ENCODE data around the gene EYA2. TPM values are rescaled to one million over a fixed set of nuclear protein-coding genes. Genes with fewer than 3 reads are reported as not detected.

EYA2 gene
- total RNA-seq, 1 donor from 2014 or later: 9.0 TPM

DNA sequence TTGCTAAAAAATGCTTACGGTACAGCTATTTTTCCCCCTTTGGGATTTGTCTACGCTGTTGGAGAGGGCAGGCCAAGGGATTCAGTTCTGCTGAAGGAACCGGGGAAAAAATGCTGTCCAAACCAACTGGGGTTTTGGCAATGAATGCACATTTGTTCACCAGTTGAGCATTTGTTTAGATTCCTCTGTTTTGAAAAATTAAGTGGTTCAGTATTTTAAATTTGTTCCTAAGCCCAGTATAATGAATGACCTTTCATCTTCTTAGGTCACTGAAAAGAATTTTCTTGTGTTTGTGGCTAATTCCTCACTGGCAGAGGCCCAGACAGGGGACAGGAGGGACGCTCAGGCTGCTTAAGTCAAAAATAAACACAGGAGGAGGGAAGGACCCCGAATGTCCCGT lies 10.8 kb upstream of the EYA2 start:
- TF ChIP-seq, protein P1, sequence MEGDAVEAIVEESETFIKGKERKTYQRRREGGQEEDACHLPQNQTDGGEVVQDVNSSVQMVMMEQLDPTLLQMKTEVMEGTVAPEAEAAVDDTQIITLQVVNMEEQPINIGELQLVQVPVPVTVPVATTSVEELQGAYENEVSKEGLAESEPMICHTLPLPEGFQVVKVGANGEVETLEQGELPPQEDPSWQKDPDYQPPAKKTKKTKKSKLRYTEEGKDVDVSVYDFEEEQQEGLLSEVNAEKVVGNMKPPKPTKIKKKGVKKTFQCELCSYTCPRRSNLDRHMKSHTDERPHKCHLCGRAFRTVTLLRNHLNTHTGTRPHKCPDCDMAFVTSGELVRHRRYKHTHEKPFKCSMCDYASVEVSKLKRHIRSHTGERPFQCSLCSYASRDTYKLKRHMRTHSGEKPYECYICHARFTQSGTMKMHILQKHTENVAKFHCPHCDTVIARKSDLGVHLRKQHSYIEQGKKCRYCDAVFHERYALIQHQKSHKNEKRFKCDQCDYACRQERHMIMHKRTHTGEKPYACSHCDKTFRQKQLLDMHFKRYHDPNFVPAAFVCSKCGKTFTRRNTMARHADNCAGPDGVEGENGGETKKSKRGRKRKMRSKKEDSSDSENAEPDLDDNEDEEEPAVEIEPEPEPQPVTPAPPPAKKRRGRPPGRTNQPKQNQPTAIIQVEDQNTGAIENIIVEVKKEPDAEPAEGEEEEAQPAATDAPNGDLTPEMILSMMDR (IDR thresholded peaks at IDR 0.05; ENCODE audit: unreplicated experiment): no peak

DNA sequence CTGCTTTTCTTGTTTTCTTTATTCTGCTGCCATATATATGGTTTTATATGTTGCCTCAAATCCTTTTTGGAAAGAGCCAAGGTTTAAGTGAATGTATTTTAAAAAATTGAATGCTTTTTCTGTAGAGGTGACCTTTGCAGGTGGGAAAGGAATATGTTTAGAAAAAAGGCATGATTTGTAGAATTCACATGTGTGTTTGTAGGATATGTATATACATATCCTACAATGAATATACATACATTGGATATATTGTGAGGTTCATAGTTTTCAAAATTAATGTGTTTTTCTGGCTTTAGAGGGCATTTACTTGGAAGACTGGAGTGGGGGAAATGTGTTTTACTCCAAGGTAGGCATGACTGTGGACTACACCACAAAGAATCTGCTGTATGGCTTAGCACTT lies 4.0 kb upstream of the EYA2 start:
- H3K4me1 Mint-ChIP-seq: peaks cover 6% of the 10 kb centered on the region
- no peak for DNase-seq (ENCODE audit: low spot score in 2 of 2, unreplicated experiment in 2 of 2)
- no peak overlapping the region for H3K27ac Mint-ChIP-seq
- TF ChIP-seq, protein P1 (IDR thresholded peaks at IDR 0.05; ENCODE audit: unreplicated experiment): no peak
- peaks cover 7% of the 10 kb centered on the region for H3K36me3 Mint-ChIP-seq
- H3K9me3 Mint-ChIP-seq: peaks cover 17% of the 10 kb centered on the region
- H3K27me3 Mint-ChIP-seq (ENCODE audit: low read depth): peaks cover 15% of the 10 kb centered on the region
- H3K4me3 Mint-ChIP-seq: no peak overlapping the region

More for the DNA sequence above, 10.8 kb upstream of the EYA2 start:
- H3K27ac Mint-ChIP-seq: no peak overlapping the region
- H3K36me3 Mint-ChIP-seq: no peaks in the 10 kb centered on the region
- peaks cover 6% of the 10 kb centered on the region for H3K27me3 Mint-ChIP-seq (ENCODE audit: low read depth)
- H3K4me3 Mint-ChIP-seq: no peak overlapping the region
- H3K4me1 Mint-ChIP-seq: peaks cover 10% of the 10 kb centered on the region
- DNase-seq (ENCODE audit: low spot score in 2 of 2, unreplicated experiment in 2 of 2): no peak
- H3K9me3 Mint-ChIP-seq: no peaks in the 10 kb centered on the region

DNA sequence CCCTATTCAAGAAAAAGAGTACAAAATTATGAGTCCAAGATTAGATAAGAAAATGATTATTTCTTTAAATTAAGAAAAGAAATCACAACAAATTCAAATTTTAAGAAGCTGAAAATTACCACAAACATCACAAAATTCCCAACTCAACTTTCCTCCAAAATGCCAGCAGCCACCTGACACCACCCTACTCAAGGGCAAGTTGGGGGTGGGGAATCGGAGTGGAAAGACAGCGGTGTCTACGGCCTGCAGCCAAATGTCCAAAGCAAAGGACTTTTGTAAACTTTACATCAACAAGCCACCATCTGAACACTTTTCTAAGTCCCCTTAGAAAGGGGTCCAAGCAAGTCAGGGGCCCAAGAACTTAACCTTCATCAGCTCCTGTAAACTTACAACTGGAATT lies 1.6 kb upstream of the EYA2 start:
- peaks cover 37% of the 10 kb centered on the region for H3K27me3 Mint-ChIP-seq (ENCODE audit: low read depth)
- no peak overlapping the region for H3K27ac Mint-ChIP-seq
- TF ChIP-seq, protein P1 (IDR thresholded peaks at IDR 0.05; ENCODE audit: unreplicated experiment): no peak
- H3K4me3 Mint-ChIP-seq: no peak overlapping the region
- peaks cover 26% of the 10 kb centered on the region for H3K4me1 Mint-ChIP-seq
- peaks cover 17% of the 10 kb centered on the region for H3K9me3 Mint-ChIP-seq
- peaks cover 7% of the 10 kb centered on the region for H3K36me3 Mint-ChIP-seq
- DNase-seq (ENCODE audit: low spot score in 2 of 2, unreplicated experiment in 2 of 2): no peak

DNA sequence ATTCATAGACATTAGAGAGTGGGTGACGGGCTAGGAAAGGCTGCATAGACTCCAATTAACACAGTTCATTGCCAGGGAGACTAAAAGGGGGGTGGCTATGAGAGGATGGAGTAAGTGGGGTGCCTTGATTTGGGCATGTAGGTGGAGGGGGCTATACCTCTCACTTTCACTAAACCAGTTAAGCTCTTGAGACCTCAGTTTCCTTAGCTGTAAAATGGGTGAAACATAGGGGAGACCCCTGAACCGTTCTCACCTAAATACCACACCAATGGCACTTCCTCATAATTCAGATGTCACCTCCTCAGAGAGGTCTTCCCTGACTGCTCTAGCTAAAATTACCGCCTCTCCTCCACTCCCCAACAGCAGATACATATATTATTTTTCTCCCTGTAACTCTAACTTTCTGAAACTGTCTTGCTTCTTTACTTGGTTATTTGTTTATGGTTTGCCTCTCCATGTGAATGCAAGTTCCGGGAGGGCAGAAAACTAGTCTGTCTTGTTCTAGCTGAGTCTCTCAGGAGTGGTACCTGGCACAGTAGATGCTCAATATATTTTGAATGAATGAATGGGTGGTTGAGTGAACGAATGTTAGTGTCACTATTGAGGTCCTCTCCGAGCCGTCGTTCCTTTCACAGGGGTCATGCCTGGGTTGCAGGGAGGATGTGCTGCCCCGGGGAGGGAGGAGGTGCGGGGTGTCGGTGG lies 615 bp upstream of the EYA2 start:
- Mint-ChIP-seq H3K9me3 (peaks cover 17% of the 10 kb centered on the region), H3K4me1 (peaks cover 28% of the 10 kb centered on the region), H3K4me3 (peak overlapping the region; percentile 68), H3K36me3 (peaks cover 7% of the 10 kb centered on the region), H3K27me3 (ENCODE audit: low read depth) (peaks cover 37% of the 10 kb centered on the region), H3K27ac (no peak overlapping the region)
- TF ChIP-seq, protein P1 (IDR thresholded peaks at IDR 0.05; ENCODE audit: unreplicated experiment): no peak
- no peak for DNase-seq (ENCODE audit: low spot score in 2 of 2, unreplicated experiment in 2 of 2)

DNA sequence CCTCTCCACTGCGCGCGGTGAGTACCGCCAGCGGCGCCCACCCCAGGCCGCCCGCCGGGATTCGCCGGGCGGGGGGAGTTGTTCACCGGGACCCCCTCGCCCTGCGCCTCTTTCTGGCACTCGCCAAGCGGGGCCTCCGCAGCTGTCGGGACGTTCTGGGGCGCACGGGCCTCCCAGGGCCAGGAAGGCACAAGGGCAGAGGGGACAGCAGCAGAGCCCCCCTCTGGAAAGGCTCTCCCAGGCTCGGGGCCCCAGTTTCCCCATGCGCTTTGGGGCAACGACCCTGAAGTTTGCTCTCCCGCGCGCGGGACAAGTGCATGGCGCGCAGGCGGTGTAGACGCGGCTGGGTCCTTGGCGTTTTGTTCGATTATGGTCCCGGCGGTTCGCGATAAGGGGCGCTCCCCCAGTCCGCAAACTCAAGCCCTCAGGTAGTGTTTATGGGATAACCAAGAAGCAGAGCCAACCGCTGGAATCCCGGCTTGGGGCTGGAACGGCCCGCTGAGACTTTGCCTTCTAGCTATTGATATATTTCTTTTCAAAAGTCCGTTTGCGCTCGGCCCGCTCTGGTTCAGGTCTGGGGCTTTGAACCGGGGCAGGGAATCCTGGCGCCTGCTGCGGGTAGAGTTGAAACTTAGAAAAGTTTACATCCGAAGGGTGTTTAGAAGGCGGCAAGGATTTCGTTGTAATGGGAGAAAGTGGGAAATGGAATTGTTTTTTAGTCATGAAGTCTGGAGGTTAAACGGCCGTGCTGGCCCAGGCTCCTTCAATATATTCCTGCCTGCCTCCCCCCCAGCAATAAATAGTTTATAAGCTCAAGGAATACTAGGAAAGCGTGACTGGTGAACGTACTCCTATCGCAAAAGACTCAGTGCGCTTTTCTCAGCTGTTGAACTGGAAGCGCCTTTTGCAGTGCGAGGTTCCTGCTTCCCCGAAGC lies 595 bp downstream of the EYA2 start:
- Mint-ChIP-seq H3K4me1 (peaks cover 40% of the 10 kb centered on the region), H3K4me3 (peak overlapping the region; percentile 86), H3K36me3 (peaks cover 7% of the 10 kb centered on the region), H3K27ac (peak overlapping the region; percentile 49), H3K27me3 (ENCODE audit: low read depth) (peaks cover 36% of the 10 kb centered on the region), H3K9me3 (peaks cover 9% of the 10 kb centered on the region)
- TF ChIP-seq, protein P1 (IDR thresholded peaks at IDR 0.05; ENCODE audit: unreplicated experiment): no peak
- peak in 1 of 2 experiments; percentile 53 for DNase-seq (ENCODE audit: low spot score in 2 of 2, unreplicated experiment in 2 of 2)
